Epithelial cell of proximal tubule (primary cell): ENCODE results near the gene INCA1. TPM values are rescaled to one million over a fixed set of nuclear protein-coding genes. Genes with fewer than 3 reads are reported as not detected.

Experiments used
- DNase-seq: peaks from one replicate; pipeline ENCODE4 v3.0.0-alpha.2; 2011; ENCODE audit warnings: low read depth
- H3K4me3 ChIP-seq: 2 replicates; pipeline ENCODE4 v1.5.1; 2011; ENCODE audit warnings: low read depth, mild to moderate bottlenecking, low read length
- total RNA-seq: library from RNA; depleted of rRNA; stranded (reverse); fragments of >200 nt; gene quantifications from 2 replicates; pipeline ENCODE4 v1.2.3, GENCODE V29; 2015
- TF ChIP-seq, protein P1 (sequence below): conservative IDR thresholded peaks from 2 replicates; pipeline ENCODE4 v1.5.1; 2012; ENCODE audit warnings: low read depth, mild to moderate bottlenecking, low read length

The INCA1 gene
- total RNA-seq, 1 donor from 2014 or later = not detected

DNA sequence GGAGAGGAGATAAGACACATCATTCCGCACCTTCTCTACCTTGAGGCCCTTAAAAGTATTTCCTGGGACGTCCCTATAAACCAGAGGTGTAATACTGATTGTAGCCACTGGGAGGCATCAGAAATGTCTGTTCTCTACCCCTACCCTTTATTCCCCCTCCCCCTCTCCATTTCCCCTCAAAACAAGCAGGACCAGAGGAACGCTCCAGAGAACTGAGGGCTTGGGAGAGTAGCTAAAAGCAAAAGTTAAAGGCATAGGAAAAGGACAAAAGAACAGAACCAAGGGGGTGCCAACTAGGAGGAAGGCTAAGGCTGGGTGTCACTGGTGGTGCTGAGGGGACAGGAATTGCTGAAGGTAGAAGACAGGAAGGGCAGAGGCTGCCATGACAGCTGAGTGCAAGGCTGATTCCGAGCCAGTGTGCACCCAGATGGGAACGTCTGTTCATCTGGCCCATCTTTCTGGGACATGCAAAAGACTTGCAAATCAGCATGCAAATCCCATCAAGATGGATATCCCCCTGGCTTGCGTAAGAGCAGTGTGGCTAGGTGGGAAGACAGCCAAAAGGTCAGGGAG, 16.6 kb downstream of the INCA1 start:
- H3K4me3 ChIP-seq = no peak overlapping the region
- DNase-seq = no peak
- TF ChIP-seq, protein P1, sequence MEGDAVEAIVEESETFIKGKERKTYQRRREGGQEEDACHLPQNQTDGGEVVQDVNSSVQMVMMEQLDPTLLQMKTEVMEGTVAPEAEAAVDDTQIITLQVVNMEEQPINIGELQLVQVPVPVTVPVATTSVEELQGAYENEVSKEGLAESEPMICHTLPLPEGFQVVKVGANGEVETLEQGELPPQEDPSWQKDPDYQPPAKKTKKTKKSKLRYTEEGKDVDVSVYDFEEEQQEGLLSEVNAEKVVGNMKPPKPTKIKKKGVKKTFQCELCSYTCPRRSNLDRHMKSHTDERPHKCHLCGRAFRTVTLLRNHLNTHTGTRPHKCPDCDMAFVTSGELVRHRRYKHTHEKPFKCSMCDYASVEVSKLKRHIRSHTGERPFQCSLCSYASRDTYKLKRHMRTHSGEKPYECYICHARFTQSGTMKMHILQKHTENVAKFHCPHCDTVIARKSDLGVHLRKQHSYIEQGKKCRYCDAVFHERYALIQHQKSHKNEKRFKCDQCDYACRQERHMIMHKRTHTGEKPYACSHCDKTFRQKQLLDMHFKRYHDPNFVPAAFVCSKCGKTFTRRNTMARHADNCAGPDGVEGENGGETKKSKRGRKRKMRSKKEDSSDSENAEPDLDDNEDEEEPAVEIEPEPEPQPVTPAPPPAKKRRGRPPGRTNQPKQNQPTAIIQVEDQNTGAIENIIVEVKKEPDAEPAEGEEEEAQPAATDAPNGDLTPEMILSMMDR = peak; percentile 74

DNA sequence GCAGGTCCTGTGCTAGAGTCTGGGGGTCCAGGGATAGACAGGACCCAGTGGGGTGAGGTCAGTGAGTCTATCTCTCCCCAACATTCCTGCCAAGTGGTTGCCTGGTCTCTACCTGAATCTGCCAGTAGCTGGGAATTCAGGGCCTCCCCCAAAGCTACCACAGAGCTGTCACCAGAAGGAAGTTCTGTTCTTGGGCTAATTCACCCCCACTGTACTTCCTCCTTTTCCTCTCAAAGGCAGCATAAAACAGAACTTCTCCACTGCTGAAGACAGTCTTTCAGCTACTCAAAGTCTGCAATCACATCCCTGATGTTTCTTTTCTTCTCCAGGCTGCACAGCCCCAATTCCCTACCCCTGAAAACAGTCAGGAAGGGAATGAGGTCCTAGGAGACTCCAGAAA, 18.6 kb downstream of the INCA1 start:
- no peak for DNase-seq
- no peak overlapping the region for H3K4me3 ChIP-seq
- TF ChIP-seq, protein P1 = no peak

DNA sequence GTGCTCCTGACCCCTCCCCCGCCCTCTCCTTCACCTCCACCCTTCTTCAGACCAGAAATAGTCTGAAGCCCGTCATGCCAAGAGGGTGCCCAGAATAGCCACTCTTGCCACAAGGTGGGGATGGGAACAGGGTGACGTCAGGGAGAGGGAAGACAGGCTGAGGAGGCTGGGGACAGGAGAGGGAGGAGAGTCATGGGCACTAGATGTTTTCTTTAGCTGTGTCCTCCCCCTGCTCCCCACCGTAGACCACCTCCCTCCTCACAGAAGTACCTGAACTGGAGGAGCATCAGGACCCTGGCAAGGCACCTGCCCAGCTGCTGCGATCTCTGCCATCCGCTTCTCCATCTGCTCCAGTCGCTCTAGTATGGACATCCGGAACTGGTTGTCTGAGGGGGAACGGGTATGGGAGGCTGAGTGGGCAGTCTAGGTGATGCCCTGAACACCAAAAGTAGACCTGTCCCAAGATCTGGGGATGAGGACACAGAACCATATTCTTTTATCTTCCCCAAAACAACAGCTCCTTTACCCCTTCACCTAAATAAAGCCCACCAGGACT, 23.1 kb downstream of the INCA1 start:
- no peak overlapping the region for H3K4me3 ChIP-seq
- TF ChIP-seq, protein P1 = no peak
- DNase-seq = no peak

DNA sequence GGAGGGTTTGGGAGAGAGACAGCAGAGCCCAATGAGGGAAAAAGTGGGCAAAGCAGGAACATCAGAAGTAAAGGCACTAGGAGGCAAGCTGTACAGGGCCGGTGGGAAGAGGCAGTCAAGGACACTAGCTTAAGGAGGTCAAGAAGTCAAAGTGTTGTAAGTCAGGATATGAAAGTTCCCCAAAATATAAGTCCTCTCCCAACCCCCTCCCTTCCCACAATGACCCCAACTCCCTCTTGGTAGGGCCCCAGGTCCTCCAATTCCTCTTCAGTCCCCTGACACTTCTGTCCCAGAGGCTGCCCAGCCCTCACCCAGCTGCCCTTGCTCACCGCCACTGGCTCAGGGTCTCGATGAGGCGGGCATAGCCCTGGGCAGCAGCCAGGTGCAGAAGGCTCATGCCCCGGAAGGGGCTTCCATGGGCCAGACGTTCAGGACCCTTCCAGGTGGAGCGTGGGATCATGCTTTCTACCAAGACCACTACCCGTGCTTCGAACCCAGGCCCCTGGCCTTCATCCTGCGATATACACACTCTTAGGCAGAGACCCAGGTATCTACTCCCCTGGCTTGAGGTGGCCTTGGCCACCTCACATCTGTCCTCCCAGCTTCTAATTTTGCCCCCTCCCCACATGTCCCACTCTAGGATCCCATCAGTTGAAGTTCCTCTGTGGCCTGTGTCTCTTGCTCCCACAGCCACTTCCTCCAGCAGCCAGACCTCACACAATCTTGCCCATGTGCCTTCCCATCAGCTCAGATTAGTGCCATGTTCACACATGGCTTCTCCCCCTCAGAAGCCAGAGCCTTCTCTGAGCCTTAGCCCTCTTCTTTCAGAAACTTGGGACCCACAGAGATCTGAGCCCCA, 23.8 kb downstream of the INCA1 start:
- no peak overlapping the region for H3K4me3 ChIP-seq
- DNase-seq = no peak
- TF ChIP-seq, protein P1 = no peak

DNA sequence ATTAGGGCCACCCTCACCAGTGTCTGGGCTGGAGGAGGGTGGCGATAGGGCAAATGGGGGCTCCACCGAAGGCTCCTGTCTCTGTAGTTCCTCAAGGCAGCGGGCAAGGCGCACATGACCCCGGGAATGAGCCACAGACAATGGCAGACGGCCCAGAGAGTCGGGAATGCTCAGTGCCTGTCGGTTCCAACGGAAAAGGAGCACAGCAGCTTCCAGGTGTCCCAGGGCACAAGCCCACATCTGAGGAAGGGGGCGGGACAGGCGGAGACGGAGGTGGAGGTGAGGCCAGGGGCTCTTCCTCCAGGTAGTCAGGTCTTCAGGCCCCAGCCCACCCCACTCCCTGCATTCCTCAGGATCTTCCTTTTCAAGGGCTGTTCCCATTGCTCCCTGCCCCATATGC, 24.6 kb downstream of the INCA1 start:
- TF ChIP-seq, protein P1 = no peak
- DNase-seq = no peak
- H3K4me3 ChIP-seq = no peak overlapping the region

DNA sequence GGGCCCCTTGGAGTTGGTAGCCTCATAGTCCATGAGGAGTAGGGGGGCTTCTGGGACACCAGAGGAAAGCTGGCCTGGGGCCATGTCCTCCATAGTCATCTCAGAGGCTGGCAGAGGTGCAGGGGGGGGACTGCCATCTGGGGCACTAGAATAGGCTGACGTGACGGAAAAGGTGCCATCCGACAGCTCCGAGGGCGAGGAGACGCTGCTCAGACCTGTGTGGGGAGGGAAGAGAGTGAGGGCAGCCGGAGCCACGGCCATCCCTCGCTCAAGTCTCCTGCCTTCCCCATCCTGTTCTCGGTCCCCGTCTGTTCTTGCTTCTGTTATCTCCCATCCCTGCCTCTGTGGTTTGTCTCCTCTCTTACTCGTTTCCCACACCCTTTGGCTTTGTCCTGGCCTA, 25.0 kb downstream of the INCA1 start:
- no peak for DNase-seq
- TF ChIP-seq, protein P1 = no peak
- H3K4me3 ChIP-seq = no peak overlapping the region
